Large intestine (tissue), 3 donors: Measurements from ENCODE around the gene CYBB. TPM values are rescaled to one million over a fixed set of nuclear protein-coding genes. Genes with fewer than 3 reads are reported as not detected.

Experiments
- DNase-seq, 2 donors: peaks; one replicate each; pipeline versions ENCODE4 v3.0.0 to v3.0.0-alpha.2; 2013
- H3K27ac ChIP-seq: one replicate; pipeline ENCODE4 v1.5.1; 2013; ENCODE audit warnings: low read length
- H3K27me3 ChIP-seq: 2 replicates; pipeline ENCODE4 v1.6.1; 2013; ENCODE audit warnings: low read length; ENCODE audit not compliant: control insufficient read depth, insufficient read depth
- H3K36me3 ChIP-seq: 2 replicates; pipeline ENCODE4 v1.6.1; 2013; ENCODE audit warnings: low read length; ENCODE audit not compliant: control insufficient read depth, insufficient read depth
- H3K4me1 ChIP-seq: one replicate; pipeline ENCODE4 v1.6.1; 2013; ENCODE audit warnings: low read length; ENCODE audit not compliant: control insufficient read depth, insufficient read depth
- H3K4me3 ChIP-seq: one replicate; pipeline ENCODE4 v1.5.1; 2013; ENCODE audit warnings: low read length
- H3K9me3 ChIP-seq: one replicate; pipeline ENCODE4 v1.6.1; 2013; ENCODE audit warnings: mild to moderate bottlenecking, low read depth, low read length, moderate library complexity; ENCODE audit not compliant: control insufficient read depth
- WGBS: methylation state at CpG from one replicate; pipeline ENCODE4 v1.1.5; 2013; ENCODE audit warnings: low lambda C conversion rate; ENCODE audit not compliant: insufficient coverage; 5-methylcytosine and 5-hydroxymethylcytosine counted together
- polyA plus RNA-seq: library from polyadenylated mRNA; unstranded; fragments of 120-200 nt; gene quantifications from one replicate; pipeline ENCODE4 v1.2.1, GENCODE V29; 2013

Gene CYBB
- polyA plus RNA-seq, 1 donor, result 15.9 TPM

- H3K4me1 ChIP-seq, result no peaks in the 10 kb centered on the region
- no peak overlapping the region for H3K4me3 ChIP-seq
- no peaks in the 10 kb centered on the region for H3K27me3 ChIP-seq
- H3K36me3 ChIP-seq, result no peaks in the 10 kb centered on the region
- whole genome bisulfite sequencing, result no CpG with 5 or more reads among the region's 1 CpG
- DNase-seq, result no peak
- no peaks in the 10 kb centered on the region for H3K9me3 ChIP-seq
- H3K27ac ChIP-seq, result no peak overlapping the region
These were observed 49.9 kb downstream of the CYBB start for GRCh38 chrX:37829721-37830120.

GRCh38 chrX:37830371-37830770, 50.5 kb downstream of the CYBB start:
- DNase-seq, result no peak
- Histone ChIP-seq H3K4me1 (no peaks in the 10 kb centered on the region), H3K4me3 (no peak overlapping the region), H3K9me3 (no peaks in the 10 kb centered on the region), H3K27me3 (no peaks in the 10 kb centered on the region), H3K27ac (no peak overlapping the region), H3K36me3 (no peaks in the 10 kb centered on the region)
- WGBS, result no CpG with 5 or more reads among the region's 1 CpG

DNA sequence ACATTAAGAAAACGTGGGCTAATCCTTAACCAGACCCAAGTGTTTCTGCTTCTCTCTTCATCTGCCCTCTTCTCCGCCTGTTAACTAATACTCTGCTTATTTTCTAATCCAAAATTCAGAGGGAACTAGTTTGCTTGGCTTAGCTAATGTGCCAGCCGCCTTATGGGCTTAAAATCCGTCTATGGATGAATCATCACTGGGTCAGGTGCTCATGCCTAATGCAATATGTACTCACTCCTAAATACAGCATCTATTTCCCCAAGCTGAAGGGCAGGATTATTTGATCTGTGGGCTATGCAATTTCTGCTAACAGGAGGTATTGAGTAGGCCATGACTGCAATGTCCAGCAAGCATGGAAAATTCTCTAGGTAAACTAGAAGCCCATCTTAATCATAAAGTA, 55.1 kb downstream of the CYBB start:
- Histone ChIP-seq H3K27me3 (no peaks in the 10 kb centered on the region), H3K9me3 (no peaks in the 10 kb centered on the region), H3K4me1 (no peaks in the 10 kb centered on the region), H3K4me3 (no peak overlapping the region), H3K27ac (no peak overlapping the region), H3K36me3 (no peaks in the 10 kb centered on the region)
- WGBS, result no CpG with 5 or more reads among the region's 4 CpGs
- no peak for DNase-seq

DNA sequence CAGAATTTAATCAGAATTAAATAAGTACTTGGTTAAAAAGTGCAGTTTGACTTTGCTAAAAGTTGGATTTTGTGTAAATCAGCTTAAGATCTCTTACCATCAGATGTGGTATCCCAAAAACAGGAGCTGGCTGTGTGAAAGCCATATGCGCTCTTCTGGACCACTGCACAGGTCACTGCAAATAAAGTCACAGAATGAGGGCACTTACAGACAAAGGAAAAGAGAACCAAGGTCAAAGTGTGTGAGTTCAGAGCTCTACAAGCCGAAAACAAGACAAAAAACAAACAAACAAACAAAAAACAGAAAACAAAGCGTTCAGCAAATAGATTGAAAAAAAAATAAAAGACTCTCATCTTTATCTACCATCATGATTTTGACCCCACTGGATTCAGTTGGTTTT, 61.1 kb downstream of the CYBB start:
- 100% methylated on average over 3 of the region's 3 CpGs for WGBS
- no peaks in the 10 kb centered on the region for H3K9me3 ChIP-seq
- H3K27me3 ChIP-seq, result no peaks in the 10 kb centered on the region
- no peak overlapping the region for H3K27ac ChIP-seq
- H3K4me3 ChIP-seq, result no peak overlapping the region
- no peaks in the 10 kb centered on the region for H3K4me1 ChIP-seq
- H3K36me3 ChIP-seq, result peaks cover 2% of the 10 kb centered on the region
- no peak for DNase-seq

GRCh38 chrX:37844622-37845021, 64.8 kb downstream of the CYBB start:
- H3K9me3 ChIP-seq, result no peaks in the 10 kb centered on the region
- DNase-seq, result no peak
- H3K4me1 ChIP-seq, result no peaks in the 10 kb centered on the region
- no peak overlapping the region for H3K4me3 ChIP-seq
- H3K27ac ChIP-seq, result no peak overlapping the region
- no peaks in the 10 kb centered on the region for H3K27me3 ChIP-seq
- peaks cover 2% of the 10 kb centered on the region for H3K36me3 ChIP-seq

GRCh38 chrX:37846141-37846540, 66.3 kb downstream of the CYBB start:
- H3K4me1 ChIP-seq, result no peaks in the 10 kb centered on the region
- WGBS, result no CpG with 5 or more reads among the region's 3 CpGs
- H3K4me3 ChIP-seq, result no peak overlapping the region
- no peaks in the 10 kb centered on the region for H3K27me3 ChIP-seq
- no peak overlapping the region for H3K27ac ChIP-seq
- H3K36me3 ChIP-seq, result no peaks in the 10 kb centered on the region
- H3K9me3 ChIP-seq, result no peaks in the 10 kb centered on the region
- DNase-seq, result no peak

- Histone ChIP-seq H3K4me3 (peak overlapping the region; percentile 87), H3K4me1 (no peaks in the 10 kb centered on the region), H3K27ac (no peak overlapping the region), H3K36me3 (no peaks in the 10 kb centered on the region), H3K9me3 (no peaks in the 10 kb centered on the region), H3K27me3 (no peaks in the 10 kb centered on the region)
- DNase-seq, result no peak
- WGBS, result no CpG with 5 or more reads among the region's 1 CpG
These were observed 66.7 kb downstream of the CYBB start for GRCh38 chrX:37846558-37846933.

GRCh38 chrX:37846934-37847732, 67.3 kb downstream of the CYBB start, which contains the start of gene DYNLT3:
DYNLT3 (minus strand) TSS chrX:37847571; CDS start chrX:37847510, 61 bp downstream.
- Histone ChIP-seq H3K27me3 (no peaks in the 10 kb centered on the region), H3K9me3 (no peaks in the 10 kb centered on the region), H3K4me1 (no peaks in the 10 kb centered on the region), H3K36me3 (no peaks in the 10 kb centered on the region), H3K27ac (peak within 1 kb of the TSS; percentile 56), H3K4me3 (peak within 1 kb of the TSS; percentile 87)
- WGBS, result no CpG with 5 or more reads among the region's 67 CpGs
- DNase-seq, result peak; percentile 83 to 90

DNA sequence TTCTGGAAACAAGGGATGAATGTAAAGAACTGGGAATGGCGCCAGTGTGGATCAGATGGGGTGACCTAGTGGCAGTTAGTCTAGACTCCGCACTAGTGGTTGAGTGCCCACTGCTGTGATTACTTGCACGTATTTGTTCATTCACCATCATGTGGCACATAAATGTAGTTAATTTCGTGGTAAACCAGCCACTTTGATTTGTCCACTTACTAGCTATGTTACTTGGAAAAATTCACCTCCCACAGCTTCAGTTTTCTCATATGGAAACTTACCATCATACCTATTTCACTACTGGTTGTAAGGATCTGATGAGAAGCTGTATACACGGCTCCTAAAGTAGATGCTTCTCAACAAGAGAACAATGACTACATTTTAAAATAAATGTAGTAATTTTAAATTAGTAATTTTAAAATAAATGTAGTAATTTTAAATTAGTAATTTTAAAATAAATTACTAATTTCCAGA, 67.9 kb downstream of the CYBB start:
- Histone ChIP-seq H3K4me1 (no peaks in the 10 kb centered on the region), H3K27me3 (no peaks in the 10 kb centered on the region), H3K27ac (peak overlapping the region; percentile 56), H3K9me3 (no peaks in the 10 kb centered on the region), H3K4me3 (peak overlapping the region; percentile 87), H3K36me3 (no peaks in the 10 kb centered on the region)
- no peak for DNase-seq
- WGBS, result no CpG with 5 or more reads among the region's 5 CpGs

DNA sequence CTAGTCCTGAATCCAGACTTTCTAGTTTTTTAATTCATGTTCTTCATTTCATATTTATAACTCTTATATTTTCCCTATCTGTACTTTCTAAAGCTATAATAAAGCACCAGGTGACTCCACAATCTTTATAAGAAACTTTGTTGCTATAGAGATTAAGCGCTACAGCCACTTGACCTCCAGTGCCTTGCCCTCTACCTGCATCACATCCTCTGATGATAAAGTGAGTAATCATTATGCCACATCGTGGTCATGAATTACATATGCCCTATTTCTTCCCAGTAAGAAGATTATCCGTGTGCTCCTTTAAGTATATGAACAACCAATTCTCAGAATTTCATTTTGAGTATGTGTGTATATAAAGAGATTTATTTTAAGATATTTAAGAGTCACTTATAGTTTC, 74.3 kb downstream of the CYBB start:
- H3K4me3 ChIP-seq, result no peak overlapping the region
- H3K27ac ChIP-seq, result no peak overlapping the region
- no peaks in the 10 kb centered on the region for H3K9me3 ChIP-seq
- WGBS, result 20% methylated on average over 2 of the region's 3 CpGs
- DNase-seq, result peak; percentile 9 to 11
- no peaks in the 10 kb centered on the region for H3K36me3 ChIP-seq
- no peaks in the 10 kb centered on the region for H3K4me1 ChIP-seq
- H3K27me3 ChIP-seq, result no peaks in the 10 kb centered on the region

GRCh38 chrX:37854748-37855147, 74.9 kb downstream of the CYBB start:
- Histone ChIP-seq H3K4me1 (no peaks in the 10 kb centered on the region), H3K27ac (no peak overlapping the region), H3K27me3 (no peaks in the 10 kb centered on the region), H3K4me3 (no peak overlapping the region), H3K36me3 (no peaks in the 10 kb centered on the region), H3K9me3 (no peaks in the 10 kb centered on the region)
- no CpG with 5 or more reads among the region's 2 CpGs for WGBS
- no peak for DNase-seq
